Astrocyte (in vitro differentiated cells and primary cell): Measurements from ENCODE around the gene TUBE1.

Source experiments
- CTCF ChIP-seq: IDR thresholded peaks from 2 replicates; pipeline ENCODE4 v1.5.1; 2011; ENCODE audit warnings: low read depth, mild to moderate bottlenecking, inconsistent platforms, low read length, moderate library complexity; ENCODE audit not compliant: insufficient read depth
- EZH2 ChIP-seq: IDR thresholded peaks from 2 replicates; pipeline ENCODE4 v1.6.1; 2012; ENCODE audit warnings: mild to moderate bottlenecking, low read length, inconsistent platforms; ENCODE audit not compliant: insufficient read depth

- TF ChIP-seq EZH2 (no peak), CTCF (no peak)
These were observed 37.3 kb downstream of the TUBE1 start for GRCh38 chr6:112049996-112050395.
